ENCODE results near the gene MEF2D.

The MEF2D gene

GRCh38 chr1:156525856-156526489 lies 25.4 kb upstream of the MEF2D start:
- no peak for DNase-seq (ENCODE audit: low spot score)
- H3K4me3 ChIP-seq = no peak overlapping the region
- TF ChIP-seq, protein P1, sequence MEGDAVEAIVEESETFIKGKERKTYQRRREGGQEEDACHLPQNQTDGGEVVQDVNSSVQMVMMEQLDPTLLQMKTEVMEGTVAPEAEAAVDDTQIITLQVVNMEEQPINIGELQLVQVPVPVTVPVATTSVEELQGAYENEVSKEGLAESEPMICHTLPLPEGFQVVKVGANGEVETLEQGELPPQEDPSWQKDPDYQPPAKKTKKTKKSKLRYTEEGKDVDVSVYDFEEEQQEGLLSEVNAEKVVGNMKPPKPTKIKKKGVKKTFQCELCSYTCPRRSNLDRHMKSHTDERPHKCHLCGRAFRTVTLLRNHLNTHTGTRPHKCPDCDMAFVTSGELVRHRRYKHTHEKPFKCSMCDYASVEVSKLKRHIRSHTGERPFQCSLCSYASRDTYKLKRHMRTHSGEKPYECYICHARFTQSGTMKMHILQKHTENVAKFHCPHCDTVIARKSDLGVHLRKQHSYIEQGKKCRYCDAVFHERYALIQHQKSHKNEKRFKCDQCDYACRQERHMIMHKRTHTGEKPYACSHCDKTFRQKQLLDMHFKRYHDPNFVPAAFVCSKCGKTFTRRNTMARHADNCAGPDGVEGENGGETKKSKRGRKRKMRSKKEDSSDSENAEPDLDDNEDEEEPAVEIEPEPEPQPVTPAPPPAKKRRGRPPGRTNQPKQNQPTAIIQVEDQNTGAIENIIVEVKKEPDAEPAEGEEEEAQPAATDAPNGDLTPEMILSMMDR (IDR thresholded peaks at IDR 0.05) = no peak
- no peak overlapping the region for H3K27ac ChIP-seq

GRCh38 chr1:156525071-156525501 lies 24.5 kb upstream of the MEF2D start:
- H3K4me3 ChIP-seq = no peak overlapping the region
- H3K27ac ChIP-seq = no peak overlapping the region
- DNase-seq (ENCODE audit: low spot score) = no peak
- TF ChIP-seq, protein P1 (IDR thresholded peaks at IDR 0.05) = no peak

DNA sequence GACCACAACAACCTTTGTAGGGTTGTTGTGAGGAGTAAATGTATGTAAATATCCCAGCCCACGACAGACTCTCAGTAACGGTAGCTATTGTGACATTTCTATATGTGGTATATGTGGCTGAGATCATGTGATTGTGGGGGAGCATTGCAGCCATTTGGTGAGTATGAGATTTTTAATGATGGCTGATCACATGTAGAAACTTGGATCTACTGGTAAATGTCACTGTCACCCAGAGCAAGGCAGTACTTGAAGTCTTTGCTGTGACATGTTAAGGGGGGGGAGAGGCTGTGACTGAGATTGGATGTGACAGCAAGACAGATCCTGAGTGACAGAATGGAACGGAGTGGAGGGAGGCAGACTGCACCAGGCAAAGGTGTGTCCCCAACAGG lies 23.9 kb upstream of the MEF2D start:
- DNase-seq (ENCODE audit: low spot score) = no peak
- no peak overlapping the region for H3K27ac ChIP-seq

GRCh38 chr1:156523801-156524480 lies 23.4 kb upstream of the MEF2D start:
- H3K27ac ChIP-seq = no peak overlapping the region
- no peak overlapping the region for H3K4me3 ChIP-seq
- DNase-seq (ENCODE audit: low spot score) = no peak
- TF ChIP-seq, protein P1 (IDR thresholded peaks at IDR 0.05) = no peak

More for the DNA sequence above, 23.9 kb upstream of the MEF2D start:
- H3K4me3 ChIP-seq = no peak overlapping the region
- TF ChIP-seq, protein P1 (IDR thresholded peaks at IDR 0.05) = no peak

DNA sequence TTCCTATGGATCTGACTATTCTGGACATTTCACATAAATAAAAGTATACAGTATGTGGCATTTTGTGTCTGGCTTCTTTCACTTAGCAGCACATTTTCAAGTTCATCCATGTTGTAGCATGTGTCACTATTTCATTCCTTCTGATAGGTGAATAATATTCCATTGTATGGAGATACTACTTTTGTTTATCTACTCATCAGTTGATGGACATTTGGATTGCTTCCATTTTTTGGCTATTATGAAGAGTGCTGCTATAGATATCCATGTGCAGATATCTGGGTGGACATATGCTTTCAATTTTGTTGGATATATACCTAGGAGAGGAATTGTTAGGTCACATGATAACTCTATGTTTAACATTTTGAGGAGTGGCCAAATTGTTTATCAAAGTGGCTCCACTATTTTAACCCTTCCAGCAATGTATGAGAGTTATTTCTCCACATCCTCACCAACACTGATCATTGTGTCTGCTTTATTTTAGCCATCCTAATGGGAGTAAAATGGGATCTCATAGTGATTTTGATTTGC lies 21.9 kb upstream of the MEF2D start:
- no peak overlapping the region for H3K4me3 ChIP-seq
- TF ChIP-seq, protein P1 (IDR thresholded peaks at IDR 0.05) = no peak
- no peak for DNase-seq (ENCODE audit: low spot score)
- H3K27ac ChIP-seq = no peak overlapping the region

- no peak for DNase-seq (ENCODE audit: low spot score)
- H3K27ac ChIP-seq = no peak overlapping the region
Observed at GRCh38 chr1:156517748-156518147, 17.2 kb upstream of the MEF2D start.

More at GRCh38 chr1:156517748-156518147, 17.2 kb upstream of the MEF2D start:
- TF ChIP-seq, protein P1 (IDR thresholded peaks at IDR 0.05) = no peak
- no peak overlapping the region for H3K4me3 ChIP-seq

Measured in coronary artery (tissue), 2 donors.